HG02981 (cell line): ENCODE measurements around the gene BLM.

ENCODE experiments used
- ATAC-seq: cut with Tn5 transposase; IDR thresholded peaks from one replicate; pipeline ENCODE4 v1.9.1; 2021; ENCODE audit warnings: mild to moderate bottlenecking, moderate library complexity; ENCODE audit not compliant: unreplicated experiment

BLM gene

GRCh38 chr15:90782442-90782841 is 65.3 kb downstream of the BLM start:
- no peak for ATAC-seq

- ATAC-seq: no peak
These were observed 70.7 kb downstream of the BLM start for GRCh38 chr15:90787881-90788280.

DNA sequence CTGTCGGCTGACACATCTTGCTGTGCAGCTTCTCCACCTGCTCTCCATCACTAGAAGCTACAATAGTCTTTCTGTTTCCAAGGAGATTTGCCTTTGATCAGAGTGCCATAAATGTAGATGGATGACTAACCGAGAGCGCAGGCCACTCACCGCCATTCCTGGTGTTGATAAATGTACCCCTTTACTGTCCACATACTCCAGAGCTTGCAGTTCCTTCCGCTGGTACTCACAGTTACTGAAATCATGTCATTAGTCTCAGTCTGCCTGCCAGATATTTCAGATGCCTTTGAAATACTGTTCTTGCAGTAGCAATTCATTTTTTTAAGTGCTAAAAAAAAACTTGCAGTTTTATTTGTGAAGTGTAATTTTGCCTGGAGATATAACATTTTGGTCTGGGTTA is 72.3 kb downstream of the BLM start:
- no peak for ATAC-seq

- ATAC-seq: no peak
These were observed 72.9 kb downstream of the BLM start for GRCh38 chr15:90790057-90790456.

- no peak for ATAC-seq
These were observed 73.4 kb downstream of the BLM start for GRCh38 chr15:90790561-90790960.

DNA sequence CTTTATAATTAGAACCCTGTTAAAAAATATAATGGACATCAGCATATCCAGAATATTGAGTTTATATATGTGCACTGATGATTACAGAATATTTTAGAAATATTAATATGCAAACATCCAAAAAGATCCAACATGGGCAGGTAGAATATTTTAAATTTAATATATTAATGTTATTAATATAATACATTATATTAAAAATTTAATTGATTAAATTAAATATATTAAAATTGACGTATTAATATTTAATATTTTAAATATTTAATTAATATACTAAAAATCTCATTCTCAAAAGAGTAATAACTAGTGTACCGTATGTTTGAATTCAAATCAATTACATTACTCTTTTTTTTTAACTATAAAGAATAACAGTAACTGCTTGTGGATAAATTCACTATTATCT is 77.4 kb downstream of the BLM start:
- no peak for ATAC-seq

DNA sequence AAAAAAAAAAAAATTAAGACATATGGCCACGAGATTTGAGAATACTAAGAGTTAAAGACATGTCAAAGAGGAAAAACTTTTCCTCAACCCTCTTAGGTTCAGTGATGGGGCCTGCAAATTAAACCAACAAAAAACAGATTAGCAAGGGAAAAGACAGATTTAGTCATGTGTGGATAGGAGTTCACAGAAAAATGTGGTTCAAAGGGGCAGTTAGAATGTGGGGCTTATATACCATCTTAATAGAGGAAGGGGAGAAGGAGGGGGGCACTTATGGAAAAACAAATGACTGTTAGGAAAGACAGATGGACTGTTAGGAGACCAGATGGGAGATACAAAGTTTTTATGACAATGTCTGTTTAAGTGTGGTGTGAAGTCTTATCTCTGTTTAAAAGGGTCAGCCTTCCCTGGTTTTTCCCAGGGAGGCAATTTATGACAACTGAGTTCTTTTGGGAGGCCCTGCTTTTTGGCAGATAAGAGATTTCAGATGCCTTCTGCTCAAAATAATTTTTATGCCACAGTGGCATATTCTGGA is 82.6 kb downstream of the BLM start:
- no peak for ATAC-seq

DNA sequence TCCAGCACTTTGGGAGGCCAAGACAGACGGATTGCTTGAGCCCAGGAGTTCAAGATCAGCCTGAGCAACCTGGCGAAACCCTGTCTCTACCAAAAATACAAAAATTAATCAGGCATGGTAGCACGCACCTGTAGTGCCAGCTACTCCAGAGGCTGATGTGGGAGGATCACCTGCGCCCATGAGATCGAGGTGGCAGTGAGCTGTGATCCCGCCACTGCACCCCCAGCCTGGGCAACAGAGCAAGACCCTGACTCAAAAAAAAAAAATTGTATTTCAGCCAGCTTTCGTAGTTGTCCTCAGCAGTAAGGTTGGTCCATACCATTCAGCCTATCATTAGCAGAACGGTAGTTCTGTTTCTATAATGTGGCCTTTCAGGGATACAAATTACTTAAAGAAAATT is 84.7 kb downstream of the BLM start:
- no peak for ATAC-seq

- no peak for ATAC-seq
These were observed 90.1 kb downstream of the BLM start for GRCh38 chr15:90807074-90807785.

DNA sequence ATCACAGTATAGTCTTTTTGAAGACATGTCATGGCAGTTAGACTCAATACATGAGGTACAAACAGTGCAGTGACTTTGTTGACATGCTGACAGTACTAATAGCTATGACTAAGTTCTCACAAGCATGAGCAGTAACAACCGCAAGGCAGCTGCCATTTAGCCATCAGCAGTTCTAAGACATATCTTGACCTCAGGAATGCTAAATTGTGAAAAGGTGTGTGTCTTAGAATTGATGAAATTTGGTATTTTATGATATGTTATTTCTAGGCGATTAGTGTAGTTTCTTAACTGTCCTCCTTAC is 90.6 kb downstream of the BLM start:
- ATAC-seq: no peak

- no peak for ATAC-seq
These were observed 91.5 kb downstream of the BLM start for GRCh38 chr15:90808517-90809235.

- ATAC-seq: no peak
These were observed 92.4 kb downstream of the BLM start for GRCh38 chr15:90809536-90809935.

DNA sequence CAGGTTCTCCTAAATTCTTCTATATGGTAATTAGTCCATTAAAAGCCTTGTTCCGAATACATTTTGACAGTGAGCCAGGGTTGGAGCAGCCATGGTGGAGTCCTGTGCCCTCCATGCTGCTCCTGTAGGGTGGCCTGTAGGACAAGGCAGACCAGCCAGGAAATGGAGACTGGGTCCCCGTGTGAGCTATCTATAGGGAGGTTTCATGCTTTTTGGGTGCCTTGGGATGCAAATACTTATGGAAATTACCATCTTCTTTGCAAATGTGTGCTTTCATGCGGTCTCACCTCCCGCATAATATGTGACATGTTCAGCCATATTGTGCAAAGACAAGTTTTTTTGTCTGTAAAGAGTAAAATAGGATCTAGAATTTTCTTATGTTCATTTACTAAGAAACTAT is 93.2 kb downstream of the BLM start:
- ATAC-seq: no peak

- no peak for ATAC-seq
These were observed 95.2 kb downstream of the BLM start for GRCh38 chr15:90812171-90812957.

DNA sequence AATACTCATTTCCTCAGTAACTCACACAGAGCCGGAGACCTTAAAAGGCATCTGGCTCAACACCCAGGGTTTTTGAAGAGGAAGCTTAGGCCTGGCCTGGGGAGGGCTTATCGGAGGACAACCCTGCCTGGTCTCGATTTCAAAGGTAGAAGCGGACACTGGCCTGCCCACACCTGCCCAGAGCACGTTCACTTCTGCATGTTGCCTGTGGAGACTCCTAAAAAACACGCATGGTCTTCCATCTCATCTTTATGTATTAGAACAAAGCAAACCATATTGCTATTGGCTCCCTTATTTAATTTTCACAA is 95.8 kb downstream of the BLM start:
- no peak for ATAC-seq

GRCh38 chr15:90813796-90814190 is 96.6 kb downstream of the BLM start:
- no peak for ATAC-seq

DNA sequence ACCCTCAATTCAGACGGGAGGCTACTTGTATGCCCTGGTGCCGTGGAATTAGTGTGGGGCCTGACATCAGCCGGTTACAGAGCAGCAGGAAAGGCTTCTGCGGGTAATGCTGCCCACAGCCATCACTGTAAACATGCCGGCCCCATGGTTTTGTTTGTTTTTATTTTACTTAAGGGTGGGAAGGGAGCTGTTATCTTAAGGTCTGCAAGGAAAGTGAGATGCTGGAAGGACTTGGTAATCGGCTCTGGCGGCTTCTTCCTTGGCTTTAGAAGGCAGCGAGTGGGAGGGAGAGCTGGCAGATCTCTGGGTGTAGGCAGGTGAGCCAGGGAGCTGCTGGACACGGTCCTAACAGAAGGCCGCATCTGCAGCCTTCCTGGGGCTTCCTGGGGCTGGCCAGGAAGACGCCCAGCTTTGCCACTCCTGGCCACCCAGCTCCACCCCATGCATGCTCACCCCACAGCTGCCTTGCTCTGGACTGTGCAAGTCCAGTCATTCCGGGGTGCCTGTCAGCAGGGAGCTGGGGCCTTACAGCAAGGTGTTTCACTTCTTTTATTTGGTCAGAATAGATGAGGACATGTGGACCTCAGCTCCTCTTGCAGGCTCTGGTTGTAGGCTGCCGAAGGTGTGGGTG is 97.2 kb downstream of the BLM start:
- no peak for ATAC-seq

DNA sequence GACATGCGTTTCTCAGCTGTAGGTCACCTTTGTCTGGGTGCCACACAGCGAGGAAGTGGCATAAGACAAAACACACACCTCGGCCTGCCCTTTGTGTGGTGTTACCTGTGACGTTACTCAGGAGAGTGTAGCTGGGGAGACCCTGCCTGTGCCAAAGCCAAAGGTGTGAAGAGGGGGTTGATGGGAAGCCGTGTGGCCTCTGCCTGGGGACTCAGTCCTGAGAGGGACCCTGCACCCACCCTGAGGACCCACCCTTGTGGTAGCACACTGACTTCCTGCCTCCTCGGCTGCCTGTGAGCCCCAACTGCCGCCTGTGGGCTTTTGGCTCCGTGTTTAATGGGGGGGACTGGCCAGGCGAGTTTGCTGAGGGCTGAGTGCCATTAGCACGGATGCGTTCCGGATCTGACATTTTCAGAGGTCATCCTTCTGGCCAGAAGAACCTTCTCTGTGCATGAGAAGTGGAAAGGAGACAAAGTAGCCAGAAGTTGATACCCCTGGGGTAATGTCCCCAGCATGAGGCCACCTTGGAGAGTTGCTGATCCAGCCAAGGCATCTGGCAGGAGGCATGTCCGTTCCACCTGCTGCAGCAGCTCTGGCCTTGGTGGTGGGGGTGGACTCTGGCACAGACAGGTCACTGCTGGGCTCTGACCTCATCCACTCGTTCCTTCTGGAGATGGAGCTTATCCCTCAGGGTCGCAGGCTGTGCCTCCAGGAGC is 99.4 kb downstream of the BLM start:
- ATAC-seq: no peak

DNA sequence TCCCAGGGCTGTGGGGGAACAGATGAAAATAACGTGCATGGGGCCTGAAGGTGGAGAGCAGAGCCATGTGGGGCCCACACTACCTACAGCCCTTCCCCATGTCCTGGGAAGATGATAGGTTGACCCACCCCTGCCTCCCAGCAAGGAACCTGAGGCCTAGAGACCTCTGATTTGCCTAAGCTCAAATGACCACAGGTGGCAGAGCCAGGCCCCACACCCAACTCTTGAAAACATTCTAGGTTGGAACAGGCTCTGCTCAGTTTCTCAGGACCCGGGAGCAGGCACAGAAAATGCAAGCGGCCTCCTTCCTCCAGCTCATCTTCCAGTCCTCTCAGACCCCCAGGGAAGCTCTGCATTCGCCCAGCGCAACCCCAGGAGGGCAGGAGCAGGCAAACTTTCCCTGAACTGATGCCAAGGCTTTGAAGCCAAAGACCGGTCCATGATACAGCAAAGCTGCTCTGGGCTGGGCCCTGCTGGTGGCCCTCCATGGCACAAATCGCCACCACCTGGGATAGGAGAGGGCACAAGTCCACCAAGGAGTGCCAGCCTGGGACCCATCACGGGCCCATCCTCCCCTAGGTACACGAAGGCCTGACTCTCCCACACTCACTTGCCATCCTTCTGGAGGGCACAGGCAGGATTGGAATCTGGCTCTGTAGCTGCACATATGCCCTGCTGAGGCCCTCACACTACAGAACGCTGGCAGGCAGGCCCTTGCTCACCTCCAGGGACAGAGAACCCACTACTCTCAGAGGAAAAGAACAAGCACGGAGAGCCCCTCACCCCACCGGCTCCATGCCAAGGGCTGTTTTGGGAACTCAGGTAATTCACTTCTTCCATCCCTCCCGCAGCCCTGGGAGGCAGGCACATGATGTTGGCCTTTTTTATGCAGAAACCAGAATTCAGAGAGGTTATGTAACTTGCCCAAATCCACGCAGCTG is 100.2 kb downstream of the BLM start:
- no peak for ATAC-seq
